ENCODE measurements around the gene STIMATE. TPM values are rescaled to one million over a fixed set of nuclear protein-coding genes. Genes with fewer than 3 reads are reported as not detected.

STIMATE gene
- total RNA-seq, 8 experiments from 2014 or later, result 7.2 to 27.0 (median 13.3) TPM

DNA sequence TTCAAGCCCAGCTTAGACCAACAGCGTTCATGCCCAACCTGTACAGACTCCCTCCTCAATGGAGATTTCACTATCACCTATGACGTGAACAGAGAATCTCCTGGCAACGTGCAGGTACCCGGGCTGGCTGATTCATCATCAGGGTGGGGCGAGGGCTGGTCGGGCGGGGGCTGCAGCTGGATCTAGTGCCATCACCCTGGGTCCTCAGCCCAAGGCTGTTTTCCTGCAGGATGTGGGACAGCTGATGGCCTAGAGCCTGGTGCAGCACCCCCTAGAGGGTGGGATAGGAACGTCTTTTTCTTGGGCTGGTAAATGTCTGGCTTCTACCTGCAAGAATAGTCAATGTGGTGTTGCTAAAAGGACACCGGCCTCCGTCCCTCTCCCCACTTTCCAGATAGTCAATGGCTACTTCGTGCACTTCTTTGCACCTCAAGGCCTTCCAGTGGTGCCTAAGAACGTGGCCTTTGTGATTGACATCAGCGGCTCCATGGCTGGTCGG lies 98.3 kb downstream of the STIMATE start:
- in situ Hi-C loops (cut with MboI; ENCODE audit: low pct_unique_long_range_greater_than_20kb in 2 of 9, low sequenced_read_pairs in 9 of 9, unreplicated experiment in 9 of 9), result no loop called here
- 20 to 100% (median 60%) methylated on average over 1 to 6 of the region's 14 CpGs; no CpG with 5 or more reads in 3 of the 10 experiments for WGBS, 10 experiments
- no peak overlapping the region for H3K4me3 ChIP-seq

GRCh38 chr3:52798376-52798977 lies 98.9 kb downstream of the STIMATE start:
- Histone ChIP-seq H3K4me3 (no peak overlapping the region), H3K4me1 (replicated peaks in 1 of 2) (peaks cover 3 to 4% of the 10 kb centered on the region in 2 donors), H3K27ac (no peak overlapping the region)
- peak in 1 of 8 experiments; percentile 21 for ATAC-seq (replicated peaks in 6 of 8)
- in situ Hi-C loops (cut with MboI; ENCODE audit: low pct_unique_long_range_greater_than_20kb in 2 of 9, low sequenced_read_pairs in 9 of 9, unreplicated experiment in 9 of 9), result no loop called here
- WGBS, 10 experiments, result 93 to 100% methylated on average over 3 to 6 of the region's 10 CpGs; no CpG with 5 or more reads in 8 of the 10 experiments

More for the DNA sequence above, 98.3 kb downstream of the STIMATE start:
- peak in 3 of 8 experiments; percentile 57 to 69 (median 67) for ATAC-seq (replicated peaks in 6 of 8)
- Histone ChIP-seq H3K4me1 (replicated peaks in 1 of 2) (peaks cover 3 to 4% of the 10 kb centered on the region in 2 donors), H3K27ac (no peak overlapping the region)

- WGBS, 10 experiments, result 30 to 90% (median 58%) methylated on average over 2 of the region's 9 CpGs; no CpG with 5 or more reads in 7 of the 10 experiments
- in situ Hi-C loops (cut with MboI; ENCODE audit: low pct_unique_long_range_greater_than_20kb in 2 of 9, low sequenced_read_pairs in 9 of 9, unreplicated experiment in 9 of 9), result no loop called here
- Histone ChIP-seq H3K4me3 (no peak overlapping the region), H3K4me1 (replicated peaks in 1 of 2) (peaks cover 3 to 4% of the 10 kb centered on the region in 2 donors), H3K27ac (no peak overlapping the region)
- no peak for ATAC-seq (replicated peaks in 6 of 8)
Observed at GRCh38 chr3:52796411-52796810, 100.9 kb downstream of the STIMATE start.

- Histone ChIP-seq H3K4me1 (replicated peaks in 1 of 2) (peaks cover 3 to 4% of the 10 kb centered on the region in 2 donors), H3K4me3 (no peak overlapping the region), H3K27ac (no peak overlapping the region)
- in situ Hi-C loops (cut with MboI; ENCODE audit: low pct_unique_long_range_greater_than_20kb in 2 of 9, low sequenced_read_pairs in 9 of 9, unreplicated experiment in 9 of 9), result no loop called here
- WGBS, 10 experiments, result 20 to 90% (median 87%) methylated on average over 1 to 4 of the region's 9 CpGs; no CpG with 5 or more reads in 7 of the 10 experiments
- no peak for ATAC-seq (replicated peaks in 6 of 8)
Observed at GRCh38 chr3:52795298-52795900, 101.9 kb downstream of the STIMATE start.

DNA sequence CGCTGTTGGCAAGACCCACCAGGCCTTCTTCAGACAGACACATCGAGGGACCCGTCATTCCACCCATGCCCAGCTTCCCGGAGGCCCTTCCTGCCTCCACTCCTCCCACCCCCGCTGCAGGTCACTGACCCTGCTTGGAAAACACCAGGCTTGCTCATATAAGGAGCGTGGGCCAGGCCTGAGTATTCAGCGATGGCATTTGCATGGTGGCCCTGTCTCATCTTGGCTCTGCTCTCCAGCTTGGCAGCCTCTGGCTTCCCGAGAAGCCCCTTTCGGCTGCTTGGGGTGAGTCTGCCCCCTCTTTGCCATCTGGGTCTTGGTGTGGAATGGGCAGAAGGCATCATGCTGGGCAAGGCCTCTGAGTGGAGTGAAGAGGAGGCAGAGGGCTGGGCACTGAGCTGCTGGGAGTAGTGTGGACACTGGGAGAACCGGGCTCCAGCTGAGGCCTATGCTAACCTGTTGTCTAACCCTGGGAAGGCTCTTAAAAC lies 102.7 kb downstream of the STIMATE start, which contains the start of gene ITIH3:
ITIH3 (plus strand) TSS at position 185 of the 488 bp plus-strand sequence; CDS start at position 193, 8 bp downstream.
- Histone ChIP-seq H3K27ac (no peak within 1 kb of the TSS), H3K4me3 (no peak within 1 kb of the TSS), H3K4me1 (replicated peaks in 1 of 2) (peaks cover 3 to 4% of the 10 kb centered on the region in 2 donors)
- in situ Hi-C loops (cut with MboI; ENCODE audit: low pct_unique_long_range_greater_than_20kb in 2 of 9, low sequenced_read_pairs in 9 of 9, unreplicated experiment in 9 of 9), result no loop called here
- peak in 2 of 8 experiments; percentile 15 to 18 for ATAC-seq (replicated peaks in 6 of 8)
- WGBS, 10 experiments, result 17 to 100% (median 66%) methylated on average over 1 to 4 of the region's 10 CpGs; no CpG with 5 or more reads in 3 of the 10 experiments

- peak in 5 of 8 experiments; percentile 35 to 69 (median 46) for ATAC-seq (replicated peaks in 6 of 8)
- Histone ChIP-seq H3K27ac (no peak overlapping the region), H3K4me1 (replicated peaks in 1 of 2) (peaks cover 3 to 4% of the 10 kb centered on the region in 2 donors), H3K4me3 (no peak overlapping the region)
- 43 to 100% (median 67%) methylated on average over 1 to 4 of the region's 9 CpGs; no CpG with 5 or more reads in 5 of the 10 experiments for WGBS, 10 experiments
- in situ Hi-C loops (cut with MboI; ENCODE audit: low pct_unique_long_range_greater_than_20kb in 2 of 9, low sequenced_read_pairs in 9 of 9, unreplicated experiment in 9 of 9), result no loop called here
Observed at GRCh38 chr3:52793702-52794611, 103.4 kb downstream of the STIMATE start.

- H3K4me3 ChIP-seq, result no peak overlapping the region
- H3K4me1 ChIP-seq (replicated peaks in 1 of 2), result peaks cover 3 to 4% of the 10 kb centered on the region in 2 donors
- WGBS, 10 experiments, result 17 to 100% (median 80%) methylated on average over 2 to 10 of the region's 18 CpGs; no CpG with 5 or more reads in 3 of the 10 experiments
- no peak overlapping the region for H3K27ac ChIP-seq
- in situ Hi-C loops (cut with MboI; ENCODE audit: low pct_unique_long_range_greater_than_20kb in 2 of 9, low sequenced_read_pairs in 9 of 9, unreplicated experiment in 9 of 9), result no loop called here
- peak in 3 of 8 experiments; percentile 60 to 86 (median 73) for ATAC-seq (replicated peaks in 6 of 8)
Observed at GRCh38 chr3:52792961-52793695, 104.2 kb downstream of the STIMATE start.

GRCh38 chr3:52792413-52792812 lies 104.9 kb downstream of the STIMATE start:
- no peak overlapping the region for H3K27ac ChIP-seq
- no peak overlapping the region for H3K4me3 ChIP-seq
- peak in 1 of 8 experiments; percentile 25 for ATAC-seq (replicated peaks in 6 of 8)
- 47 to 100% (median 90%) methylated on average over 1 to 3 of the region's 7 CpGs; no CpG with 5 or more reads in 3 of the 10 experiments for WGBS, 10 experiments
- peaks cover 3 to 4% of the 10 kb centered on the region in 2 donors for H3K4me1 ChIP-seq (replicated peaks in 1 of 2)
- in situ Hi-C loops (cut with MboI; ENCODE audit: low pct_unique_long_range_greater_than_20kb in 2 of 9, low sequenced_read_pairs in 9 of 9, unreplicated experiment in 9 of 9), result no loop called here

DNA sequence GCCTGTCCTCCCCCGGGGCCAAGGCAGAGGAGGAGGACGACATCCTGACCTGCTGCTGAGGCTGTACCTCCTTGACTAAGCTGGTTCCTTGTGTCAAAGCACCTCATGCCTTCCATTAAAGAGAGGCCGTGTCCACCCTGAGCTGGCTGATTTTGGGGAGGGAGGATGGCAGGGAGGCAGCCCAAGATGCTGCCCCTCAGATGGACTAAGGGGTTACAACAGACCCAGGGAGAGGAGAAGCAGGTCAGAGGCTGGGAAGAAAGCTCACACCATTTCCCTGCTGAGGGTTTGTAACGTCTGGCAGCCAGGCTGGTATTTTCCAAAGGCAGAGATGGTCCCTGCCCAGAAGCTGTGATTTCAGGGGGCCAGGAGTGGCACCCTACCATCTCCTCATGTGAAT lies 105.4 kb downstream of the STIMATE start:
- H3K4me1 ChIP-seq (replicated peaks in 1 of 2), result peaks cover 3 to 4% of the 10 kb centered on the region in 2 donors
- H3K4me3 ChIP-seq, result no peak overlapping the region
- in situ Hi-C loops (cut with MboI; ENCODE audit: low pct_unique_long_range_greater_than_20kb in 2 of 9, low sequenced_read_pairs in 9 of 9, unreplicated experiment in 9 of 9), result no loop called here
- WGBS, 10 experiments, result 63 to 93% (median 80%) methylated on average over 1 to 2 of the region's 4 CpGs; no CpG with 5 or more reads in 6 of the 10 experiments
- no peak overlapping the region for H3K27ac ChIP-seq
- ATAC-seq (replicated peaks in 6 of 8), result no peak

GRCh38 chr3:52791366-52791765 lies 106.0 kb downstream of the STIMATE start:
- WGBS, 10 experiments, result 80 to 93% (median 87%) methylated on average over 3 to 10 of the region's 12 CpGs; no CpG with 5 or more reads in 4 of the 10 experiments
- Histone ChIP-seq H3K27ac (no peak overlapping the region), H3K4me3 (no peak overlapping the region), H3K4me1 (replicated peaks in 1 of 2) (peaks cover 3 to 4% of the 10 kb centered on the region in 2 donors)
- no peak for ATAC-seq (replicated peaks in 6 of 8)
- in situ Hi-C loops (cut with MboI; ENCODE audit: low pct_unique_long_range_greater_than_20kb in 2 of 9, low sequenced_read_pairs in 9 of 9, unreplicated experiment in 9 of 9), result no loop called here

GRCh38 chr3:52790741-52791140 lies 106.6 kb downstream of the STIMATE start:
- no peak for ATAC-seq (replicated peaks in 6 of 8)
- 63 to 100% (median 92%) methylated on average over 1 to 7 of the region's 13 CpGs; no CpG with 5 or more reads in 4 of the 10 experiments for WGBS, 10 experiments
- in situ Hi-C loops (cut with MboI; ENCODE audit: low pct_unique_long_range_greater_than_20kb in 2 of 9, low sequenced_read_pairs in 9 of 9, unreplicated experiment in 9 of 9), result no loop called here
- no peak overlapping the region for H3K4me3 ChIP-seq
- H3K4me1 ChIP-seq (replicated peaks in 1 of 2), result peaks cover 3 to 4% of the 10 kb centered on the region in 2 donors
- no peak overlapping the region for H3K27ac ChIP-seq

DNA sequence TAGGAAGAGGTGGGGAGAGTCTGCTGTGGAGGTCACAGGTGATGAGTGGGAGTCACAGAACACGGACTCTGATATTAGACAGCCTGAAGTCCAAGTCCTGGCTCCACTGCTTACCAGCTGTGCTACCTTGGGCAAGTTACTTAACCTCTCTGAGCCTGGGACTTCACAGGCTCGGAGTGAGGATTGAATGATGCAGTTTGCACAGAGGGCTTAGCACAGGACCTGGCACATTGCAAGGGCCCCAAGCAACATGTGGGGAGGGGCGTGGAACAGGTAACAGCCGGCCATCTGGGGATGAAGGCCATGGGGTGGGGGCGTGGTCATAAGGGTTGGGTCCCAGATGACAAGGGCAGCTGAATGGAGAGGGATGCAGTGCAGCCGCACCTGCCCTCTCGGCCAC lies 107.0 kb downstream of the STIMATE start:
- WGBS, 10 experiments, result 76 to 93% (median 86%) methylated on average over 1 to 3 of the region's 7 CpGs; no CpG with 5 or more reads in 7 of the 10 experiments
- no peak for ATAC-seq (replicated peaks in 6 of 8)
- H3K4me1 ChIP-seq (replicated peaks in 1 of 2), result peaks cover 3 to 4% of the 10 kb centered on the region in 2 donors
- in situ Hi-C loops (cut with MboI; ENCODE audit: low pct_unique_long_range_greater_than_20kb in 2 of 9, low sequenced_read_pairs in 9 of 9, unreplicated experiment in 9 of 9), result no loop called here
- no peak overlapping the region for H3K4me3 ChIP-seq
- no peak overlapping the region for H3K27ac ChIP-seq

Data from motor neuron (in vitro differentiated cells).